ENCODE data around the gene CPLANE2.
A peak's percentile ranks its signal among the peaks of the same experiment; 100 is the strongest.
"Not testable (repeated sequence)": the region's sequence is repeated elsewhere in the genome, so short reads cannot be mapped to it uniquely, and the experiment has no call there.

CPLANE2 gene

DNA sequence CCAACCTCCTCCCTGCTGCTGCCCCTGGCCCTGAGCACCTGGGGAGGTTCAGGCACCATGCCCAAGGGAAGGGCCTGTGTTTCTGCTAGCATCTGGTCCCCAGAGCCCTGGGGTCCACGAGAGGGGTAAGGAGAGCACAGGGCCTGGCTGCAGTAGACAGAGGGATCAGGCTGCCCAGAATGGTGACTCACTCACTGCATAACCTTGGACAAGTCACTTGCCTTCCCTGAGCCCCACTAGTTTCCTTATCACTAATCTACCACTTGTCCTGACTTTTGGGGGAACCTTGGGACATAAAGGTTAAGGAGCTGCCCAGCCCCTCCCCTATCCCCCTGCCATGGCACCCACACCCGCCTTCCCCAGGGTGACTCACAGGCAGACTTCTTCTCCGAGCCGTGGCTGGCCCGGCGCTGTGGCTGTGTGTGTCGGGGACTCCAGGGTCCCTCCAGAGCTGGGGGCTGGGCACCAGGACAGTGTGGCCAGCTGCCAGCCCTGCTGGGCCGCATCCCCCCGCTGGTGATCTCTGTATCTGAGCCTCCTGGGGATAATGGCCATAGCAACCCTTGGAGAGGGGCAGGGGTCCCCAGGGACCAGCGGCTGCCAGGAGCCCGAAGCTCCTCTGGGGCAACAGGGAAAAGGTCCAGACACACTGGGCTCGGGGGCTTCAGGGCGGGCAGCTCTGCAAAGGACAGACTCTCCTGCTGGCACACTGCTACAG lies 28.6 kb downstream of the CPLANE2 start:
- ATAC-seq, result no peak

DNA sequence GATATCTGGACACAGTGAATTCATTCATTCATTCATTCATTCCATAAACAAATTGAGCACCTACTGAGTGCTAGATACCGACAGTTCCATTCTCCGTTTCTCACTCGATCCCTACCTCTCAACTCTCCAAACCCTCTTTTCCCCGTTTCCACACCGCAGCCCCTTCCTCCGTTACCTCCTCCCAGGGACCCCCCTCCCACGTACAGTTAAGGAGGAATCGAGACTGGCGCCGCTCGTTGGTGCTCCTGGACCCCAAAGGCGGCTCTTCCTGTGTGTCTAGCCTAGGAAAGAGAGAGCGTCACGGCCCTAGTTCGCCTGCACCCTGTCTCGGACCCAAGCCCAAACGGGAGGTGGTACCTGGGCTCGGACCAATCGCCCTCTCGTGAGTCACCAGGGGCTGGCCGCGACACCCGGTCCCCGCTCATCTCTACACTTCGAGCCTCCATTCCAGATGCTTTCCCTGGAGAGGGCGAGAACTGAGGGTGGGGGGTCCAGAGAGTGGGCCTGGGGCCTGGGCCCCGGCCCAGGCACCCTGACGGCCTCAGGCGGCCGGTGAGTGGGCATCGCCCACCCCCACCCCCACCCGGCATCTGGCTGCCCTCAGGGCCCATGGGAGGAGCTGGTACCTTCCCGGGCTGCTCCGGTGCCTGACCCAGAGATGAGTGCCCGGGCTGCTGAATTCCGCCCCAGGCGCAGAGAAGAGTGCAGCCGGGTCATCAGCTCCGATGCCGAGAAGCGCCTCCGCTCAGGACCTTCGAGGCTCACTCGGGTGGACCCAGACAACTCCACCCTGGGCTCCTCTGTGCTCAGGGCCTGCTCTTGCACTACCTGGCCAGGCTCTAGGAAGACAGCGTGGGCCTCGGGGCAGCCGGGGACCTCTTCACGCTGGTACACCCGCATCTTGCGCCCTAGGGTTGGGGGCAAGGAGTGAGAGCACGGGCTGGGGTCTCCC lies 29.4 kb downstream of the CPLANE2 start:
- ATAC-seq, result no peak

DNA sequence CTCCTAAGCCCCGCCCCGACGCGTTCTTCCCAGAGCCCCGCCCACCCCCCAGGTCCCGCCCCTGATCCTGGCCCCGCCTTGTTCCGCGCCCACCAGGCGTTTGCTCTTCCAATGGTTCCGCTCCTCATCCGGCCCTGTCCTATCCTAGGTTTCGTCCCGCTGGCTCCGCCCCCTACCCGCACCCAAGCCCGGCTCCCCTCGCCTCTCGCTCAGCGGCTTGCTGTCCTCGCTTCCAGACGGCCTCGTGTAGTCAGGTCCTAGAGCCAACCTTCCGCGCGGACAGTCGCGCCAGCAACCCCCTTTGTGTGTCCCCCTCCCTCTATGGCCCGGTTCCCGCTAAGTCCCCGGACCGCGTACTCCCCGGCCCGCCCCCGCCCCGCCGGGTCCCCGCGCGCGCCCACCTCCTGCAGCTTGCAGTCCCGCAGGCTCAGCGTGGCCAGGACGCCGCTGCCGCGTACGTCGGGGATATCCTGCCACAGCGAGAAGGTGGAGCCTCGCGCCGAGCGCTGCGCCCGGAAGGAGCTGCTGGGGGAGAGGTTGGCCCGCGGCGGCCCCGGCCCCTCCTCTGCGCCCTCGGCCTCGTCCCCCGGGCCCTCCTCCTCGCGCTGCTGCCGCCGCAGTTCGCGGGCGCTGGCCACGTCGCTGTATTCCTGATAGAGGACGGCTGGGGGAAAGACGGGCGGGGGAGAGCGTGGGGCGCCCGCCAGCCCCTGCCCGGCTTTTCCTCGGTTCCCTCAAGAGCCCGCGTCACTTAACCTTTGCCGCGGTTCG lies 30.3 kb downstream of the CPLANE2 start:
- peak; percentile 90 to 92 for ATAC-seq

DNA sequence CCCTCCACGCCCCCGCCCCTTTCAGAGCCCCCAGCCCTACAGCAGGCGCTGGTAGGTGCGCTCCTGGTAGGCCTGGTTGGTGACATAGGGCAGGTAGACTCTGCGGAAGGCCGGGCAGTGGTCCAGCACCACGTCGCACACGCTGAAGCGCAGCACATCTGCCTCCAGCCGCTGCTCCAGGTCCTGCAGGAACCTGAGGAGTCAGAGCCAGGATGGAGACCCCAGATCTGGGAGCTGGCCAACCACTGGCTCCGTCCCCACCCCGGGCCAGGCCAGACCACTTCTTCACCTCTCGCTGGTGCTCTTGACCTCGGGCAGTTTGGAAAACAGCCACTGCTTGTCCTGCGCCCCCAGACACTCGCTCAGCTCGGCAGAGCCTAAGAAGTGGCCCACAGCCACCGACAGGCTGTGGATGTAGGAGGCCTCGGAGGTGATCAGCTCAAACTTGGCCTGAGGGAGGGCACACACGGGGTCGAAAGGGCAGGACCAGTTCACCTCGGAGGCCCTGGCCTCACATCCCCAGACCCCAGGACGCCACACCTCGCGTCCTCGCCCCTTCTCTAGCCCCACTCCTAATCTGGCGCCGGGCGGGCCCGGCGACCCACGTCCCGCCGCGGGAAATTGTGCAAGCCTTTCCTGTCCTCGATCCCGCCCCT lies 31.0 kb downstream of the CPLANE2 start:
- peak in 1 of 2 donors; percentile 1 for ATAC-seq

DNA sequence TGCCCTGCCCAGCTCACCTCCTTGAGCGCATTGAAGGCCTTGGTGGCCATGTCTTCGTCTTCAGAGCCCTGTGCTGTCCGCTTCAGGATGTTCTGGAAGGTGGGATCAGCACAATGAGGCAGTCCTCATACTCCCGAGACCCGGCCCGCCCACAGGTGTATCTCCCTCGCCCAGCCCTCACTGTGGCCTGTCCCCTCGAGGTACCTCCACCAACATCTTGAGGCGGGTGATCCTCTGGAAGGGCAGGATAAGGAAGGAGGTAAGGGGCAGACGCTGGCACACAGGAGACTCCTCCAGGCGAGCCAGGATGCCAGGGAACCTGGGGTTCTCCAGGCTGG lies 31.7 kb downstream of the CPLANE2 start:
- no peak for ATAC-seq

DNA sequence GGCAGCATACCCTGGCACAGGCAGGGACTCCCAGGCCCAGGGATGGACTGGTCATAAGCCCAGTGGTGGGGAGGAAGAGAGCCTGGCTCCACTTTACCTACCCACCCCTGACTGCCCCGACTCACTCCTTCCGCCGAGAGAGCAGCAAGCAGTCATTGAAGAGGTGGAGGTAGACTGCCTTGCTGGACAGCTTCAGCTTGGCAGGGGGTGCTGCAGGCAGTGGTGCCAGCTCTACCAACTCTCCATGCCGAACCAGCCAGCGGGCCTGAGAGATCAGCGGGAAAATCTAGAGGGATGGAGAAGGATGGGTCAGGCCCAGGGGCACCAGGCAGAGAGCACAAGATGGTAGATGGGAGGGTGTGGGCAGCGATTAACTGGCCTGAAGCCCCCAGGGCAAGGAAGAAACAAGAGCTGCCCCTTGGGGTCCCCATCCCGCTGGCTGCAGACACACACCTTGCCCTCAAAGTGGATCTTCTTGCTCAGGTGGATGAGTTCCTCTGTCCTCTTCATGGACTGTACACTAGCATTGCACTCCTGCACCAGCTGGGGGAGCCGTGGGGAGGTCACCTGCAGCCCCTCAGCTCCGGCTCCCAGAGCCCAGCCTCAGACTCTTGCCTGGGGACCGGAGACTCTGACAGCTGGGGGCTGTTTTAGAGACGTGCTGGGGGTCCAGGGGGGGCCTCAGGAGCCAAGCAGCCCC lies 32.2 kb downstream of the CPLANE2 start:
- no peak for ATAC-seq

DNA sequence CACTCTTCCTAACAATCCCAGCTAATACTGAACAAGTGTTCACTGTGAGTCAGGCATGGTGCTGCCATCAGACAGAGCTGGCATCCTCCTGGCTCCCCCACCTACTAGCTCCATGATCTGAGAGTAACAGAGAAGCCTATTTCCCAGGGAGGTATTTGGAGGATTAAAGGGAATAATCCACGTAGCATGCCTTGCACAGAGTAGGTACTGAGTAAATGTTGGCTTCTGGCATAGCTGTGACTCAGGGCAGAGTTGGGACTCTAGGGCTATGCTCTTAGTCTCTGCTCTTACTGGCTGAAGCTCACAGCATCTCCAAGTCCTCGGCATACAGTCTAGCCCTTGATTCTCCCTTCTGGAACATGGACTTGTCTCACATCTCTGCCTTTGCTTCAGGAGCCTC lies 32.8 kb downstream of the CPLANE2 start:
- ATAC-seq, result no peak

DNA sequence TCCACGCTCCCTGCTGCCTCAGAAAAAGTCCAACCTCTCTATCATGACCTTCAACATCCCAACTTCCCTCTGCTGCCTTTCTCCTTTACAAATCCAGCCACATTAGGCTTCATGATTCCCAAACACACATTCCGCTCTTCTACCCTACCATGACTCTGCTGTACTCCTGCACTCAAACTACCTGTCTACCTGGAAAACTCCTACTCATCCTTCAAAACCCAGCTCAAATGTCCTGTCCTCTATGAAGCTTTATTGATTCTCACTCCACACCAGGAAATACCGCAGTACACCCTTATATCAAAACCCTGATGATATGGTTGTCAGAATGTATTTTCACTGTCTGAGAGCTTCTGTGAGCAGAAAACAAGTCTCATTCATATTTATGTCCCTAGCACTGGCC lies 33.4 kb downstream of the CPLANE2 start:
- no peak for ATAC-seq

DNA sequence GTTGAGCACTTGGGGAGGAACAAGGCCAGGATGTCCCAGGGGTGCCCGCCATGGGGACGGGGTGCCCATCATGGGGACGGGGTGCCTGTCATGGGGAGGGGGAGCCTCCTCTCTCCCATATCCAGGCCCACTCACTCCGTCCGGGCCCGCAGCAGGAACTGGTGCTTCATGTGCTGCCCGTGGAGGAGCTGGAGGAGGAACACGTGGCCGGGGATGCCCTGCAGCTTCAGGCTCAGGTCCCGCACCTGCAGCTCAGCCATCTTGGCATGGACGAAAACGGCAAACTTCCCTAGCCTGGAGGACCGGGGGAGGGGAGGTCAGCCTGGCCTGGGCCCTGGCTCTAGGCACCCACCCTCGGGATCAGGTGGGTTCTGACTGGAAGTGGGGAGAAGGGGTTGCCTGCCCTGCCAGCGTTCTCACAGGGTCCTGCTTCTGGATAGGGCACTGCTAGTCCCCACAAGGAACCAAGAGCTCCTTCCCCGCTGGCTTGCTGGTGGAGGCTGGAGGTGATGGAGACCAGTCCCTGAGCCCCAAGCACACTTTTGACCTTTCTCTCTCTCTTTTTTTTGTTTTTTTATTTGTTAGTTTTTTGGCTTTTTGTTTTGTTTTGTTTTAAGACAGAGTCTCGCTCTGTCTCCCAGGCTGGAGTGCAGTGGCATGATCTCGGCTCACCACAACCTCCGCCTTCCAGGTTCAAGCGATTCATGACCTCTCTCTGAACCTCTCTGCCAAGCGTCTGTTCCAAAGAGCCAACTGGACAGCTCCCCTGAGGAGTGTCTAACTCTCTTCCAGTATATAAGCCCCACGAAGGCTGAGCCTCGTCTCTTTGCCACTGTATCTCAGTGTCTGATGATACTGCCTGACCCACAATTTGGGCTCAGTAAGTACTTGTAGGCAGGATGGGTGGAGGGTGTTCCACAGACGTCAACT lies 34.4 kb downstream of the CPLANE2 start:
- no peak for ATAC-seq

DNA sequence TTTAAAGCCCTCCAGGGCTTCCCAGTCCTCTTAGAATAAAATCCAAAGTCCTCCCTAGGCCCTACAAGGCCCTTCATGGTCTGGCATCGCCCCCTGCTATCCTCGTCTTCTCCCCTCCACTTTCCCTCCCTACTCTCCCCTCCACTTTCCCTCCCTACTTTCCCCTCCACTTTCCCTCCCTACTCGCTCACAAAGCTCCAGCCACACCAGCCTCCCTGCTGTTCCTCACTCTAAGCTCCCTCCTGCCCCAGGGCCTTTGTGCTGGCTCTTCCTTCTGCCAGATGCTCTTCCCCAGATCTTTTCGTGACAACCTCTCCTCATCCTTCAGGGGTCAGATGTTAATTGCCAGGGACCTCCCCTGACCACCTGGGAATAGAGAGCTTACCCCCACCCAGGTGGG lies 37.3 kb downstream of the CPLANE2 start:
- ATAC-seq, result no peak

DNA sequence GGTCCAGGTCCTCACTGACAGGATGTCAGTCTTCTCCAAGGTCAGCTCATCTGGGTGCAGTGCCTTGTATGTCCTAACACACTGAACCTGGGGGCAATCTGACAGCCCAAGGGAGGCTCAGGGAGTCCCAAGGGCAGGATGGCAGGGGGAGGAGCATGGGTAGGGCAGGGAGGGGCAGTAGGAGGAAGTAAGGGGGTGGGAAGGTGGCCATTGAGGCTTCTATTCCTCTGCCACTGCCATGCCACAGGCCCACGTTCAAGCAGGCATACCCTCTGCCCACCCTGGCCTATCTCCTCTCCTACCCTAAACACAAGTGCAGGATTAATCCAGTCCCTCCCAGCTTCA lies 37.9 kb downstream of the CPLANE2 start:
- no peak for ATAC-seq

DNA sequence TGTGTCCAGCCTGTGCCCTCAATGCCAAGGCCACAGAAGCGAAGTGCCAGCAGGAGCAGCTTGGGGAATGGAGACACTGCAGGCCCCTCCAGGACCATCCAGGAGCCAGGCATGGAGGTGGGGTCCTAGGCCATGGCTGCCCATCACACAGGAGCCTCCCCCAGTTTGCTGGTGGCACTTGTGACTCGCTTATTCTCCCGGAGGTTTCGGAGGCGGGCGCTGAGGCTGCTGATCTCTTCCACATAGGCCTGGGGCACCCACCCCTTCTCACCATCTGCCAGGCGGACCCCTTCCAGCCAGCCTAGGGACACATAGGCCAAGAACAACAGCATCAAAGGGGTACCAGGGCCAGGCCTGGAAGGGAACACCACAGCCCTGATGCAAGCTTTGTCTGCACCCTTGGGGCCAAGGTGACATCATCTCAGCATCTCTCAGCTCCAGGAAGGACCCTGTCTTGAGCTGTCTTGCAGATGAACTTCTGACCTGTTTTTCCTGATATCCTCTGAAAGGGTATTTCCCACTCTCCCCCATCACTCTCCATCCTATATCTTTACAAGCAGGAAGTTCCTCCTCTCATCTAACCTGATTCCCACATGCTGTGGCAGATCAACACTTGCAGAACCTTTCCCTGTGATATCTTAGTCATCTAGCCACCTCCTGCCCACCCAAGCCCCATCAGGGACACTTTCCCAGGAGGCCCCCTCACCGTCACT lies 38.4 kb downstream of the CPLANE2 start:
- no peak for ATAC-seq

DNA sequence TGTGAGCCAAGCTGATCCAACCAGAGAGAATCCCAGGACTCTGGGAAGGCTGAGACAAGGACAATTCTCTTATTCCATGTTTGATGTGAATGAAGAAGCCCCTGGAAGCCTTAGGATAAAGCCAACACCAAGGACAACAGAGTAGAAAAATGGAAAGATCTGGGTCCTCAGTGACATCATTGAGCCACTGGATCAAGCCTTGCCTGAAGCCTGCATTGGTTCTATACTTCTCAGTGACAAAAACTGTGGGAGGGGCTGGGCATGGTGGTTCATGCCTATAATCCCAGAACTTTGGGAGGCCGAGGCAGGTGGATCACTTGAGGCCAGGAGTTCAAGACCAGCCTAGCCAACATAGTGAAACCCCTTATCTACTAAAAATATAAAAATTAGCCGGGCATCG lies 40.1 kb downstream of the CPLANE2 start:
- no peak for ATAC-seq

DNA sequence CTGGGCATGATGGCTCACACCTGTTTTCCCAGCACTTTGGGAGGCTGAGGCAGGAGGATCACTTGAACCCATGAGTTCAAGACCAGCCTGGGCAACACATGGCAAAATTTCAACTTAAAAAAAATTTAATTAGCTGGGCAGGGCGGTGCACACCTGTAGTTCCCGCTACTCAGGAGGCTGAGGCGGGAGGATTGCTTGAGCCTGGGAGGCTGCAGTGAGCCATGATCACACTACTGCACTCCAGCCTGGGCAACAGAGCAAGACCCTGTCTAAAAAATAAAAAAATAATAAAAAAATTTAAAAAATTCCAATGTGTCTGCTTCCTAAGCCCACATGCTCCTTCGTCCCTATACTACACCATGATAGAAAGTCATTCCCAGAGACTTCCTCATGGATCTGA lies 40.8 kb downstream of the CPLANE2 start:
- ATAC-seq, result not testable (repeated sequence)

DNA sequence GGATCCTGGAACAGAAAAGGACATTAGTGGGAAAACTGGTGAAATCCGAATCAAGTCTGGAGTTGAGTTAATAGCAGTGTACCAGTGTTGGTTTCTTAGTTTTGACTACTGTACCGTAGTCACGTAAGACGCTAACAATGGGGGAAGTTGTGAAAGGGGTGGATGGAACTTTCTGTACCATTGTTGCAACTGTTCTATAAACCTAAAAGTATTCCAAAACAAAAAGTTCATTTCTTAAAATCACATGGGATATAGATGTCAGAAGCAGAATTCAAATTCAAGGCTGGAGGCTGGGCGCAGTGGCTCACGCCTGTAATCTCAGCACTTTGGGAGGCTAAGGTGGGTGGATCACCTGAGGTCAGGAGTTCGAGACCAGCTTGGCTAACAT lies 41.5 kb downstream of the CPLANE2 start:
- ATAC-seq, result no peak

DNA sequence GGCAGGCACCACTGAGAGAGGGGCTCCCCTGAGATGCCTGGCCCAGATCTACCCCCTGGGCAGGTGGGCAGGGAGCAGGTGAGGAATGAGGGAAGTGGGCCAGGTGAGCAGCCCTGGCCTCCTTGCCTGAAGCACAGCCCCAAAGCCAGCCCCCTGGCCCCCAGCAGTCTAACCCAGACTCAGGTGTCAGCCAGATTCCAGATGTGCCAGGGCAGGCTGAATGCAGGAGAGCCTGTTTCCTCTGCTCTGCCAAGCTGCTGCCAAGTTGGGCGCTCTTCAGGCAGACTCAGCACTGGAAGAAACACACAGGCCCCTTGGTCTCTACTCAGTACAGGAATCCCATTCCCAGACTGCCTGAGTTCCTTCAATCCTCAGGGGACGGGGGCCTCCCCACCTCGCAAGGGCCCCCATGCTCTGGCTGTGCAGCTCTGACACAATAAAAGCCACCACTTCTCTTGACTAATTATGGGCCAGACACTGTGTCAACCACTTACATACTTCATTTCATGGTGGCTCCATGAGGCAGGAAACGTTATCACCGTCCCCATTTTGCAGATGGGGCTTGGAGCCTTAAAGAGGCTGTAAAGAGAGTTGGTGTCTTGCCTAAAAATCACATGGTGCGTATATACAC lies 45.0 kb downstream of the CPLANE2 start:
- no peak for ATAC-seq

DNA sequence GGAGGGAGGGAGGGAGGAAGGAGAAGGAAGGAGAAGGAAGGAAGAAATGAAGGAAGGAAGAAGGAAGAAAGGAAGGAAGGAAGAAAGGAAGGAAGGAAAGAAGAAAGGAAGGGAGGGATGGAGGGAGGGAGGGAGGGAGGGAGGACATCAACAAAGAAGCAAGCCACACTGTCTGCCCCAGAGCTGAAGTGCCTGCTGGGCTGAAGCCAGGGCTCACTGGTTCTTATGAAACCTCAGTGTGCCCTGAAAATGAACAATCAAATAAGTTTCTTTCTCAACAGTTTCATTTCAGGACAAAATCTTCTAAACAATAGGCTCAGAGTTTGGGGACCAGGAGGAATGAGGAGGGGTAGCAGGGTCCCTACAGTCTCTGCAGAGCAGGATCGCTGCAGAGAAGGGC lies 45.7 kb downstream of the CPLANE2 start:
- ATAC-seq, result no peak

DNA sequence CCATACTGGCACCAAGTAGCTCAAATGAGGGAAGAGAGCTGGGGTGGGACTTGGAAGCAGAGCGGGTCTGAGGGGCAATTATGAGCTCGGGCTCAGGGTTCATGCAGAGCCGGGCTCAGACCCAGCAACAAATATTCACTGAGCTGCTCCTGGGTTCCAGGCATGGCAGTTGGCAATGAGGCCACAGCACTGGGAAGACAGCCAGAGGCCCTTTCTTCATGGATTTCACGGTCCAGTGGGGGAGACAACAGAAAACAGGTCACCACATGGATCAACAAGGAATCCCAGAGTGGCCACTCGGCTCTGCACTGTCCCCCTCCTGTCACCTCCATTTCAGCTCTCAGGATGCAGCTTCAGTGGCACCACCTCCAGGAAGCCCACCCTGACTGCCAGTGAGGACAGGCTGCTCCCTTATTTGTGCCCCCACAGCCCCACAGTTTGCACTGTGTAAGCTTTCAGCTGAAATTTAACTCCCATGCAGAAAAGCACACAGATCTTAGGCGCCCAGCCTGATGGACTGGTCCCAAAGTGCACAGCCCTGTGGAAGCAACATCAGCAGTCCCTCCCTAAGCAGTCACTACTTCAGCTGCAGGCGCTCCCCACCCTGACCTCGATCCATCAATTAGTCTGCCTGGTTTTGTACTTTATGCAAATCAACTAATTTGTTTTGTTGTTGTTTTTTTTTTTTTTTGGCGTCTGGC lies 46.9 kb downstream of the CPLANE2 start:
- no peak for ATAC-seq

DNA sequence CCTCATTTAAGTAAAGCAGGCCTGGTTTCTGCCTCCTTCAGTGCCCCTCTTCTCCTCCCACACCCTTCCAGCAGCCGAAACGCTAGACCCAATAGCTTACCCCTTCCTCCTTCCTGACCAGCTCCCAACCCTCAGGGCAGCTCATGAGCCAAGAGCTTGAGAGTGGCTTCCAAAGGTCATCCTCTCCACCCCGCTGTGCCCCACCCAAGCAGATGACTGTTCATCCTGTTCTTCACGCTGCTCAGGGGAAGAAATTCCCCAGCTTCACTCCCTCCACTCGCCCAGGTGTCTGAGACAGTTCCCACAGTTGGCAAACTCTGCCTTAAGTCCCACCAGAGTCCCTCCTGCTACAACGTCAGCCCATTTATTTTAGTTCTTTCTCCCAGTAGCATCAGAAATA lies 48.0 kb downstream of the CPLANE2 start:
- no peak for ATAC-seq
